HCT116 (cell line): ENCODE results near the gene OR2B2. TPM values are rescaled to one million over a fixed set of nuclear protein-coding genes. Genes with fewer than 3 reads are reported as not detected.

Experiments used
- ATAC-seq: fragments of 200-7000 bp; cut with Tn5 transposase; 2 replicates; pipeline ENCODE4 v1.9.1; 2020; ENCODE audit warnings: mild to moderate bottlenecking, moderate library complexity
- BruUV-seq: library from RNA; stranded (reverse); fragments of 400-500 nt; replicated peaks from 2 replicates; lab custom pipeline; 2021; lab: Mats Ljungman, UMichigan
- CTCF ChIA-PET: fragments of 300-600 bp; sonication (Branson Sonifier 250); formaldehyde crosslinking; loops from one replicate; lab custom pipeline; 2021; ENCODE audit warnings: antibody characterized with exemption; lab: Charles Lee
- POLR2A ChIA-PET: fragments of 300-600, 350-600 bp; sonication (Branson Sonifier 250); formaldehyde crosslinking; loops from one replicate; lab custom pipeline; 2021; ENCODE audit warnings: antibody characterized with exemption; lab: Charles Lee
- RAD21 ChIA-PET, 2 experiments: fragments of 300-600 bp; sonication (Branson Sonifier 250); formaldehyde crosslinking; loops; one replicate each; lab custom pipeline; 2023; ENCODE audit warnings: low total read pairs in 2 of 2; ENCODE audit not compliant: uncharacterized antibody in 2 of 2, unreplicated experiment in 2 of 2, low non-redundant PET in 1 of 2; lab: Charles Lee
- DNase-seq: peaks from one replicate; pipeline ENCODE4 v3.0.0-alpha.2; 2010; ENCODE audit warnings: low read depth, low spot score
- H2AFZ ChIP-seq: fragments of 200-600 bp; shearing (Covaris generic), sonication (generic); 2 replicates; pipeline ENCODE4 v1.6.1; 2017; ENCODE audit warnings: low read depth, mixed run types, mixed read lengths, antibody characterized with exemption, low read length; ENCODE audit not compliant: poor library complexity, severe bottlenecking
- H3K27ac ChIP-seq: 2 replicates; pipeline ENCODE4 v1.5.1; 2012; ENCODE audit warnings: low read depth, low read length
- H3K27me3 ChIP-seq: fragments of 200-600 bp; sonication (generic); 2 replicates; pipeline ENCODE4 v1.6.1; 2016; ENCODE audit warnings: mixed run types, low read length, mixed read lengths; ENCODE audit not compliant: insufficient read depth
- H3K36me3 ChIP-seq, 2 experiments: fragments of 200-500 bp in 1 of 2; fragments of 200-600 bp in 1 of 2; sonication (Bioruptor generic) in 1 of 2; sonication (generic) in 1 of 2; 2 replicates each; pipeline versions ENCODE4 v1.5.1 to v1.6.1; 2014 to 2016; ENCODE audit warnings: low read length in 2 of 2, inconsistent platforms in 1 of 2, mixed read lengths in 1 of 2, mixed run types in 1 of 2; ENCODE audit not compliant: insufficient read depth in 2 of 2, control insufficient read depth in 1 of 2
- H3K4me1 ChIP-seq, 2 experiments: fragments of 200-600 bp in 1 of 2; sonication (generic) in 1 of 2; 2 replicates each; pipeline versions ENCODE4 v1.5.1 to v1.6.1; 2012 to 2017; ENCODE audit warnings: low read length in 2 of 2, inconsistent platforms in 1 of 2, mild to moderate bottlenecking in 1 of 2, mixed read lengths in 1 of 2, mixed run types in 1 of 2, moderate library complexity in 1 of 2; ENCODE audit not compliant: insufficient read depth in 2 of 2, control insufficient read depth in 1 of 2
- H3K4me2 ChIP-seq: fragments of 200-600 bp; sonication (generic); 2 replicates; pipeline ENCODE4 v1.6.1; 2017; ENCODE audit warnings: mixed run types, low read length, mixed read lengths
- H3K4me3 ChIP-seq, 2 experiments: fragments of 200-600 bp in 1 of 2; sonication (generic) in 1 of 2; replicated peaks in 1 of 2; 2 replicates each; pipeline ENCODE4 v1.5.1; 2011 to 2016; ENCODE audit warnings: low read length in 2 of 2, control low read depth in 1 of 2, low read depth in 1 of 2, mild to moderate bottlenecking in 1 of 2, mixed read lengths in 1 of 2, mixed run types in 1 of 2
- H3K79me2 ChIP-seq: fragments of 200-600 bp; sonication (generic); 2 replicates; pipeline ENCODE4 v1.6.1; 2017; ENCODE audit warnings: mild to moderate bottlenecking, mixed run types, low read length, moderate library complexity, mixed read lengths; ENCODE audit not compliant: insufficient read depth
- H3K9ac ChIP-seq: fragments of 200-600 bp; sonication (generic); 2 replicates; pipeline ENCODE4 v1.6.1; 2016; ENCODE audit warnings: low read length, mixed read lengths
- H3K9me2 ChIP-seq: fragments of 200-600 bp; sonication (generic), shearing (Covaris generic); 2 replicates; pipeline ENCODE4 v1.6.1; 2017; ENCODE audit warnings: mixed run types, mild to moderate bottlenecking, moderate library complexity; ENCODE audit not compliant: insufficient read depth
- H3K9me3 ChIP-seq, 2 experiments: fragments of 200-500 bp in 1 of 2; fragments of 200-600 bp in 1 of 2; sonication (Bioruptor generic) in 1 of 2; sonication (generic) in 1 of 2; 2 replicates each; pipeline ENCODE4 v1.6.1; 2014 to 2017; ENCODE audit warnings: low read length in 2 of 2, mixed read lengths in 2 of 2, inconsistent platforms in 1 of 2, low read depth in 1 of 2, mild to moderate bottlenecking in 1 of 2, mixed run types in 1 of 2, moderate library complexity in 1 of 2; ENCODE audit not compliant: control insufficient read depth in 1 of 2, insufficient read depth in 1 of 2
- H4K20me1 ChIP-seq: fragments of 200-600 bp; sonication (generic), shearing (Covaris generic); 2 replicates; pipeline ENCODE4 v1.6.1; 2017; ENCODE audit warnings: mixed run types, mild to moderate bottlenecking, moderate library complexity; ENCODE audit not compliant: insufficient read depth
- CBX3 ChIP-seq: IDR thresholded peaks from 2 replicates; pipeline ENCODE4 v1.6.1; 2012; ENCODE audit warnings: low read depth
- CEBPB ChIP-seq: IDR thresholded peaks from 2 replicates; pipeline ENCODE4 v1.6.1; 2012; ENCODE audit warnings: low read depth
- EGR1 ChIP-seq: IDR thresholded peaks from 2 replicates; pipeline ENCODE4 v1.6.1; 2012; ENCODE audit warnings: low read depth
- ELF1 ChIP-seq: IDR thresholded peaks from 2 replicates; pipeline ENCODE4 v1.6.1; 2012; ENCODE audit warnings: low read depth, borderline replicate concordance
- JUND ChIP-seq: IDR thresholded peaks from 2 replicates; pipeline ENCODE4 v1.6.1; 2012
- POLR2A ChIP-seq: IDR thresholded peaks from 2 replicates; pipeline ENCODE4 v1.7.0; 2011; ENCODE audit warnings: borderline replicate concordance; ENCODE audit not compliant: insufficient read depth, insufficient read length; ENCODE audit errors: extremely low read depth
- POLR2AphosphoS5 ChIP-seq: IDR thresholded peaks from 2 replicates; pipeline ENCODE4 v1.6.1; 2011; ENCODE audit warnings: mild to moderate bottlenecking, low read depth, low read length, moderate library complexity
- RAD21 ChIP-seq: IDR thresholded peaks from 2 replicates; pipeline ENCODE4 v1.6.1; 2012; ENCODE audit warnings: low read depth, mild to moderate bottlenecking
- SIN3A ChIP-seq: IDR thresholded peaks from 2 replicates; pipeline ENCODE4 v1.6.1; 2012; ENCODE audit warnings: low read depth
- SP1 ChIP-seq: IDR thresholded peaks from 2 replicates; pipeline ENCODE4 v1.6.1; 2012; ENCODE audit warnings: low read depth
- SRF ChIP-seq: IDR thresholded peaks from 2 replicates; pipeline ENCODE4 v1.6.1; 2012; ENCODE audit warnings: low read depth
- TCF7L2 ChIP-seq: IDR thresholded peaks from 2 replicates; pipeline ENCODE4 v1.7.0; 2011; ENCODE audit warnings: borderline replicate concordance, inconsistent platforms; ENCODE audit not compliant: insufficient read depth, insufficient read length; ENCODE audit errors: extremely low read depth
- YY1 ChIP-seq: IDR thresholded peaks from 2 replicates; pipeline ENCODE4 v1.6.1; 2011; ENCODE audit warnings: low read length, low read depth, moderate library complexity, mild to moderate bottlenecking; ENCODE audit not compliant: insufficient replicate concordance; ENCODE audit errors: extremely low read depth
- ZBTB33 ChIP-seq: IDR thresholded peaks from 2 replicates; pipeline ENCODE4 v1.6.1; 2011; ENCODE audit warnings: mild to moderate bottlenecking, low read length, moderate library complexity; ENCODE audit not compliant: insufficient replicate concordance; ENCODE audit errors: extremely low read depth
- intact Hi-C: fragments of 100-400 bp; cut with micrococcal nuclease; formaldehyde crosslinking; loops from 2 replicates; pipeline ENCODE4 v1.10.0; 2022
- total RNA-seq: library from RNA; stranded (reverse); gene quantifications from one replicate; pipeline ENCODE4 v1.2.1, GENCODE V29; 2021; ENCODE audit not compliant: unreplicated experiment
- TF ChIP-seq, protein P1 (sequence below): IDR thresholded peaks from 2 replicates; pipeline ENCODE4 v1.6.1; 2012
- TF ChIP-seq, protein P2 (sequence below), 3 experiments: fragments of 200-600 bp in 1 of 3; sonication (generic) in 1 of 3; IDR thresholded peaks in 2 of 3; conservative IDR thresholded peaks in 1 of 3; 2 replicates each; pipeline ENCODE4 v1.5.1; 2012 to 2017; ENCODE audit warnings: low read depth in 2 of 3, low read length in 2 of 3, antibody characterized with exemption in 1 of 3, borderline replicate concordance in 1 of 3, control low read depth in 1 of 3, mild to moderate bottlenecking in 1 of 3, mixed read lengths in 1 of 3, mixed run types in 1 of 3, moderate library complexity in 1 of 3; ENCODE audit not compliant: insufficient read depth in 1 of 3

Gene OR2B2
- total RNA-seq, 1 experiment from 2014 or later = not detected

GRCh38 chr6:27924179-27924578 is 12.0 kb upstream of the OR2B2 start:
- intact Hi-C loops = no loop called here
- Histone ChIP-seq H3K4me1 (no peaks in the 10 kb centered on the region), H3K9me3 (no peaks in the 10 kb centered on the region), H3K9ac (no peak overlapping the region), H4K20me1 (no peaks in the 10 kb centered on the region), H3K9me2 (no peaks in the 10 kb centered on the region), H3K27ac (no peak overlapping the region), H3K36me3 (no peaks in the 10 kb centered on the region), H3K4me3 (no peak overlapping the region), H3K4me2 (no peak overlapping the region), H3K27me3 (no peaks in the 10 kb centered on the region), H2AFZ (no peak overlapping the region), H3K79me2 (no peaks in the 10 kb centered on the region)
- ATAC-seq (no peak), DNase-seq (no peak)
- TF ChIP-seq RAD21 (no peak), SRF (no peak), POLR2AphosphoS5 (no peak), JUND (no peak)
- TF ChIP-seq, protein P1, sequence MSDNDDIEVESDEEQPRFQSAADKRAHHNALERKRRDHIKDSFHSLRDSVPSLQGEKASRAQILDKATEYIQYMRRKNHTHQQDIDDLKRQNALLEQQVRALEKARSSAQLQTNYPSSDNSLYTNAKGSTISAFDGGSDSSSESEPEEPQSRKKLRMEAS = no peak
- TF ChIP-seq, protein P2, sequence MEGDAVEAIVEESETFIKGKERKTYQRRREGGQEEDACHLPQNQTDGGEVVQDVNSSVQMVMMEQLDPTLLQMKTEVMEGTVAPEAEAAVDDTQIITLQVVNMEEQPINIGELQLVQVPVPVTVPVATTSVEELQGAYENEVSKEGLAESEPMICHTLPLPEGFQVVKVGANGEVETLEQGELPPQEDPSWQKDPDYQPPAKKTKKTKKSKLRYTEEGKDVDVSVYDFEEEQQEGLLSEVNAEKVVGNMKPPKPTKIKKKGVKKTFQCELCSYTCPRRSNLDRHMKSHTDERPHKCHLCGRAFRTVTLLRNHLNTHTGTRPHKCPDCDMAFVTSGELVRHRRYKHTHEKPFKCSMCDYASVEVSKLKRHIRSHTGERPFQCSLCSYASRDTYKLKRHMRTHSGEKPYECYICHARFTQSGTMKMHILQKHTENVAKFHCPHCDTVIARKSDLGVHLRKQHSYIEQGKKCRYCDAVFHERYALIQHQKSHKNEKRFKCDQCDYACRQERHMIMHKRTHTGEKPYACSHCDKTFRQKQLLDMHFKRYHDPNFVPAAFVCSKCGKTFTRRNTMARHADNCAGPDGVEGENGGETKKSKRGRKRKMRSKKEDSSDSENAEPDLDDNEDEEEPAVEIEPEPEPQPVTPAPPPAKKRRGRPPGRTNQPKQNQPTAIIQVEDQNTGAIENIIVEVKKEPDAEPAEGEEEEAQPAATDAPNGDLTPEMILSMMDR (IDR thresholded peaks at IDR 0.05 in 2 of 3, conservative IDR thresholded peaks at IDR 0.05 in 1 of 3; ENCODE audit: borderline replicate concordance in 1 of 3, insufficient read depth in 1 of 3, low read depth in 2 of 3, low read length in 2 of 3) = no peak
- BruUV-seq = no TSS peak
- ChIA-PET CTCF (no interaction called here), POLR2A (no interaction called here), RAD21 (no interaction called here)

DNA sequence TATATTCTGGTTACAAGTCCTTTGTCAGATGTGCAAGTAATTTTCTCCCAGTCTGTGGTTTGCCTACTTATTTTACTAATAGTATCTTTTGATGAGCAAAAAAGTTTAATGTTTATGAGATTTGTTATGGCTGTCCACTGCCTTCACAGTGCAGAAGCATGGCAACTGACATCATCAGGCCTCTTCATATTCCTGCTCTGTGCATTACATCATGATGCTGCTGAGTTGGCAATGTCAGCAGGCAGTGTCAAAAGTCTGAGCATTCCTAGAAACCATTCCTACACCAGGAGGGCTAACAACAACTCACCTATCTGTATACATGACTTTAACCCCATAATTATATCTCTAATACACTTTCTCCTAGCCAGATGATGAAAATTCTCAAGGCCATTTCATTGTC is 10.8 kb upstream of the OR2B2 start:
- ChIA-PET RAD21 (no interaction called here), CTCF (no interaction called here), POLR2A (no interaction called here)
- no peaks in the 10 kb centered on the region for H3K9me3 ChIP-seq
- intact Hi-C loops = no loop called here
- H3K36me3 ChIP-seq = no peaks in the 10 kb centered on the region
- no peak overlapping the region for H3K27ac ChIP-seq
- no peaks in the 10 kb centered on the region for H3K27me3 ChIP-seq
- no peak overlapping the region for H2AFZ ChIP-seq
- H3K9ac ChIP-seq = no peak overlapping the region
- BruUV-seq = no TSS peak
- no peaks in the 10 kb centered on the region for H3K9me2 ChIP-seq
- no peak for DNase-seq
- H3K4me3 ChIP-seq = no peak overlapping the region
- H3K79me2 ChIP-seq = no peaks in the 10 kb centered on the region
- no peak overlapping the region for H3K4me2 ChIP-seq
- no peaks in the 10 kb centered on the region for H4K20me1 ChIP-seq
- no peak for ATAC-seq
- H3K4me1 ChIP-seq = no peaks in the 10 kb centered on the region
- TF ChIP-seq POLR2A = no peak
- no peak for TF ChIP-seq ELF1
- TF ChIP-seq YY1 = no peak
- TF ChIP-seq CBX3 = no peak
- no peak for TF ChIP-seq ZBTB33
- TF ChIP-seq SIN3A = no peak
- no peak for TF ChIP-seq SP1
- no peak for TF ChIP-seq EGR1
- TF ChIP-seq, protein P1 = no peak
- no peak for TF ChIP-seq TCF7L2
- no peak for TF ChIP-seq CEBPB
